H1 (cell line): Measurements from ENCODE around the gene ZNF560. TPM values are rescaled to one million over a fixed set of nuclear protein-coding genes. Genes with fewer than 3 reads are reported as not detected.

Experiments used
- CTCF ChIA-PET: fragments of 300-600 bp; sonication (Branson Sonifier 250); formaldehyde crosslinking; loops from one replicate; lab custom pipeline; 2021; ENCODE audit not compliant: partially characterized antibody; lab: Charles Lee
- POLR2A ChIA-PET: fragments of 300-600 bp; sonication (Branson Sonifier 250); formaldehyde crosslinking; loops from one replicate; lab custom pipeline; 2021; ENCODE audit warnings: inconsistent platforms; ENCODE audit not compliant: partially characterized antibody; lab: Charles Lee
- DNase-seq, 2 experiments: peaks; one replicate each; pipeline versions ENCODE4 v3.0.0 to v3.0.0-alpha.2; 2010 to 2022; ENCODE audit warnings: low spot score in 2 of 2, low read depth in 1 of 2, mixed read lengths in 1 of 2
- FAIRE-seq: peaks from 2 replicates; lab custom pipeline; 2011; peaks lifted over from hg19 to GRCh38; lab: Jason Lieb, UNC
- H2AFZ ChIP-seq: 2 replicates; pipeline ENCODE4 v1.8.1; 2012; ENCODE audit warnings: low read length, inconsistent platforms
- H2AK5ac ChIP-seq: 2 replicates; pipeline ENCODE4 v1.6.1; 2013; ENCODE audit warnings: low read depth, low read length
- H2BK120ac ChIP-seq: replicated peaks from 2 replicates; pipeline ENCODE3; 2013; ENCODE audit warnings: low read depth, low read length, inconsistent platforms
- H2BK12ac ChIP-seq: 2 replicates; pipeline ENCODE4 v1.6.1; 2013; ENCODE audit warnings: low read depth, low read length
- H2BK15ac ChIP-seq: 2 replicates; pipeline ENCODE4 v1.6.1; 2013; ENCODE audit warnings: low read length
- H2BK20ac ChIP-seq: 2 replicates; pipeline ENCODE4 v1.6.1; 2013; ENCODE audit warnings: low read length
- H2BK5ac ChIP-seq: 2 replicates; pipeline ENCODE4 v1.6.1; 2013; ENCODE audit warnings: low read depth, low read length
- H3K14ac ChIP-seq: 2 replicates; pipeline ENCODE4 v1.6.1; 2013; ENCODE audit warnings: inconsistent platforms; ENCODE audit not compliant: insufficient read length
- H3K18ac ChIP-seq: 2 replicates; pipeline ENCODE4 v1.6.1; 2013; ENCODE audit warnings: low read length; ENCODE audit errors: extremely low read depth
- H3K23ac ChIP-seq: 2 replicates; pipeline ENCODE4 v1.6.1; 2013; ENCODE audit warnings: inconsistent platforms; ENCODE audit not compliant: insufficient read length
- H3K23me2 ChIP-seq: 2 replicates; pipeline ENCODE4 v1.6.1; 2013; ENCODE audit warnings: low read depth, low read length
- H3K27ac ChIP-seq: 2 replicates; pipeline ENCODE4 v1.6.1; 2011; ENCODE audit warnings: low read depth, low read length, inconsistent platforms
- H3K27me3 ChIP-seq, 4 experiments: replicated peaks in 1 of 4; 1 replicate in 1 of 4; 2 replicates in 3 of 4; pipeline versions ENCODE4 v1.6.1 to v1.8.1; 2011 to 2013; ENCODE audit warnings: low read length in 3 of 4, mild to moderate bottlenecking in 3 of 4, inconsistent platforms in 2 of 4, mixed read lengths in 2 of 4, moderate library complexity in 1 of 4; ENCODE audit not compliant: control insufficient read depth in 3 of 4, insufficient read depth in 3 of 4; ENCODE audit errors: extremely low read depth in 1 of 4
- H3K36me3 ChIP-seq, 4 experiments: 2 replicates each; pipeline versions ENCODE4 v1.6.1 to v1.8.1; 2011 to 2013; ENCODE audit warnings: mild to moderate bottlenecking in 4 of 4, low read length in 3 of 4, moderate library complexity in 2 of 4, control low read depth in 1 of 4, inconsistent platforms in 1 of 4; ENCODE audit not compliant: insufficient read depth in 4 of 4, control insufficient read depth in 2 of 4
- H3K4ac ChIP-seq: replicated peaks from 2 replicates; pipeline ENCODE3; 2013; ENCODE audit warnings: low read length, low read depth, mixed read lengths, inconsistent platforms; ENCODE audit not compliant: insufficient read length
- H3K4me1 ChIP-seq, 4 experiments: replicated peaks in 1 of 4; 1 replicate in 1 of 4; 2 replicates in 3 of 4; pipeline versions ENCODE4 v1.6.1 to v1.8.1; 2011 to 2013; ENCODE audit warnings: low read length in 3 of 4, inconsistent platforms in 2 of 4, mixed read lengths in 1 of 4; ENCODE audit not compliant: insufficient read depth in 4 of 4, control insufficient read depth in 3 of 4
- H3K4me2 ChIP-seq, 2 experiments: 2 replicates each; pipeline versions ENCODE4 v1.6.1 to v1.8.1; 2011 to 2013; ENCODE audit warnings: low read depth in 2 of 2, low read length in 2 of 2, control low read depth in 1 of 2, inconsistent platforms in 1 of 2, mild to moderate bottlenecking in 1 of 2; ENCODE audit not compliant: insufficient read depth in 1 of 2
- H3K4me3 ChIP-seq, 4 experiments: fragments of 200-600, 300-600 bp in 1 of 4; sonication (generic), shearing (Covaris generic), sonication (Bioruptor Twin) in 1 of 4; 2 replicates each; pipeline versions ENCODE4 v1.5.1 to v1.8.1; 2011 to 2016; ENCODE audit warnings: low read length in 4 of 4, low read depth in 3 of 4, control low read depth in 2 of 4, inconsistent platforms in 2 of 4, mild to moderate bottlenecking in 2 of 4, mixed read lengths in 1 of 4, moderate library complexity in 1 of 4; ENCODE audit not compliant: insufficient read depth in 2 of 4; ENCODE audit errors: extremely low read depth in 1 of 4
- H3K56ac ChIP-seq: replicated peaks from 2 replicates; pipeline ENCODE3; 2013; ENCODE audit warnings: low read depth, mild to moderate bottlenecking, mixed read lengths, low read length, inconsistent platforms; ENCODE audit not compliant: insufficient read length
- H3K79me1 ChIP-seq: 2 replicates; pipeline ENCODE4 v1.6.1; 2013; ENCODE audit warnings: low read depth, low read length, control low read depth
- H3K79me2 ChIP-seq, 2 experiments: 2 replicates each; pipeline versions ENCODE4 v1.6.1 to v1.8.1; 2012 to 2013; ENCODE audit warnings: low read length in 2 of 2, mild to moderate bottlenecking in 2 of 2, inconsistent platforms in 1 of 2; ENCODE audit not compliant: insufficient read depth in 2 of 2, control insufficient read depth in 1 of 2
- H3K9ac ChIP-seq, 4 experiments: replicated peaks in 1 of 4; 1 replicate in 1 of 4; 2 replicates in 3 of 4; pipeline versions ENCODE4 v1.6.1 to v1.8.1; 2011 to 2013; ENCODE audit warnings: low read depth in 3 of 4, low read length in 3 of 4, control low read depth in 2 of 4, mild to moderate bottlenecking in 2 of 4, moderate library complexity in 2 of 4, inconsistent platforms in 1 of 4; ENCODE audit errors: extremely low read depth in 1 of 4
- H3K9me3 ChIP-seq, 2 experiments: 2 replicates each; pipeline versions ENCODE4 v1.6.1 to v1.8.1; 2012 to 2013; ENCODE audit warnings: mild to moderate bottlenecking in 2 of 2, moderate library complexity in 2 of 2, control low read depth in 1 of 2, inconsistent platforms in 1 of 2, low read depth in 1 of 2, low read length in 1 of 2, mixed read lengths in 1 of 2; ENCODE audit not compliant: insufficient read depth in 2 of 2
- H4K20me1 ChIP-seq, 2 experiments: replicated peaks in 1 of 2; 2 replicates each; pipeline versions ENCODE3 to v1.8.1; 2011 to 2013; ENCODE audit warnings: inconsistent platforms in 2 of 2, low read length in 2 of 2, mild to moderate bottlenecking in 1 of 2; ENCODE audit not compliant: insufficient read depth in 2 of 2, control insufficient read depth in 1 of 2
- H4K5ac ChIP-seq: 2 replicates; pipeline ENCODE4 v1.6.1; 2013; ENCODE audit warnings: low read length, low read depth, mixed read lengths, inconsistent platforms; ENCODE audit not compliant: insufficient read length
- H4K8ac ChIP-seq: 2 replicates; pipeline ENCODE4 v1.8.0; 2013; ENCODE audit warnings: mild to moderate bottlenecking, moderate library complexity, low read length, inconsistent platforms; ENCODE audit not compliant: insufficient read depth; ENCODE audit errors: extremely low read depth
- H4K91ac ChIP-seq: replicated peaks from 2 replicates; pipeline ENCODE3; 2013; ENCODE audit warnings: low read length, mixed read lengths, inconsistent platforms; ENCODE audit not compliant: insufficient read length
- TCF12 ChIP-seq: IDR thresholded peaks from 2 replicates; pipeline ENCODE4 v1.6.1; 2011; ENCODE audit warnings: low read depth, mild to moderate bottlenecking, low read length
- ZNF274 ChIP-seq: IDR thresholded peaks from 2 replicates; pipeline ENCODE4 v1.7.0; 2012; ENCODE audit warnings: low read length, borderline replicate concordance; ENCODE audit errors: extremely low read depth
- WGBS, 2 experiments: shearing (Covaris generic) in 1 of 2; methylation state at CpG; one replicate each; pipeline versions ENCODE4 v1.1.6 to v1.1.7; 2013 to 2015; ENCODE audit warnings: low lambda C conversion rate in 2 of 2, mixed read lengths in 2 of 2, inconsistent platforms in 1 of 2, low coverage in 1 of 2, missing lambda C conversion rate in 1 of 2; ENCODE audit not compliant: insufficient replicate concordance in 2 of 2, insufficient coverage in 1 of 2, insufficient read length in 1 of 2; ENCODE audit errors: extremely low coverage in 1 of 2, missing lambda C conversion rate in 1 of 2; 5-methylcytosine and 5-hydroxymethylcytosine counted together
- polyA plus RNA-seq, 7 experiments: library from polyadenylated mRNA; depleted of rRNA in 3 of 7; stranded (reverse) in 5 of 7; unstranded in 2 of 7; fragments of >200 nt in 5 of 7; fragments of 200-250 nt in 2 of 7; gene quantifications; 1 replicate in 5 of 7; 2 replicates in 1 of 7; 4 replicates in 1 of 7; pipeline versions ENCODE4 v1.2.1 to v1.2.3, GENCODE V29; 2011 to 2013; ENCODE audit warnings: missing spikeins in 2 of 7, mixed read lengths in 2 of 7
- total RNA-seq: library from RNA; stranded (reverse); fragmentation: NEBNext Ultra II Directional; extraction: Animal tissue kit (Norgen Biotek cat#: 25700); gene quantifications from 2 replicates; pipeline ENCODE4 v1.2.1, GENCODE V29; 2021

ZNF560 gene
- total and polyA plus RNA-seq, 2 of the 8 experiments (the other 6 are each of a cell fraction or from before 2014, with no cell fraction given) = 0.02 TPM; not detected in 1

- Histone ChIP-seq H3K14ac (no peak overlapping the region), H3K27me3 (no peaks in the 10 kb centered on the region), H2BK15ac (no peak overlapping the region), H3K4me2 (no peak overlapping the region), H2BK5ac (no peak overlapping the region), H3K4me3 (peak overlapping the region in 1 of 4 experiments; percentile 6; a peak in 1 of 8 replicates), H3K18ac (no peak overlapping the region), H2AK5ac (no peak overlapping the region), H3K27ac (no peak overlapping the region), H3K4ac (no peak overlapping the region), H4K91ac (no peak overlapping the region), H2AFZ (no peak overlapping the region), H3K9ac (no peak overlapping the region), H2BK120ac (no peak overlapping the region), H3K79me1 (no peaks in the 10 kb centered on the region)
- CTCF ChIA-PET = no interaction called here
- WGBS, 2 experiments = 96% methylated on average over 1 of the region's 1 CpG; no CpG with 5 or more reads in 1 of the 2 experiments
- TF ChIP-seq ZNF274 = peak; percentile 25; the same call in 1 of the 2 replicates
- no peak for TF ChIP-seq TCF12
- TF ChIP-seq, all 59 proteins: peak for 1
- H4K5ac ChIP-seq = no peak overlapping the region
- FAIRE-seq (no peak), DNase-seq (no peak)
- POLR2A ChIA-PET = interaction anchor here (0.6 to 2.3 kb wide), 3 partner anchors 12 to 475 kb away, joined by 3 to 5 read pairs (median 3); no protein-coding TSS in a partner anchor
- H3K23me2 ChIP-seq = no peaks in the 10 kb centered on the region
- H3K56ac ChIP-seq = no peak overlapping the region
- no peaks in the 10 kb centered on the region for H4K20me1 ChIP-seq
- H3K23ac ChIP-seq = no peak overlapping the region
- H2BK12ac ChIP-seq = no peak overlapping the region
- H3K4me1 ChIP-seq = no peaks in the 10 kb centered on the region
- peaks cover 79 to 86% of the 10 kb centered on the region in 2 experiments for H3K9me3 ChIP-seq
- peaks cover 9 to 54% (median 31%) of the 10 kb centered on the region in 4 experiments for H3K36me3 ChIP-seq
- H2BK20ac ChIP-seq = no peak overlapping the region
- no peak overlapping the region for H4K8ac ChIP-seq
- H3K79me2 ChIP-seq = no peaks in the 10 kb centered on the region
Observed at GRCh38 chr19:9523885-9524474, 25.6 kb upstream of the ZNF560 start.
